ENCODE results near the gene MNAT1. TPM values are rescaled to one million over a fixed set of nuclear protein-coding genes. Genes with fewer than 3 reads are reported as not detected.

The MNAT1 gene
- total RNA-seq, 4 donors from 2014 or later, result 4.2 to 30.3 (median 17.8) TPM

DNA sequence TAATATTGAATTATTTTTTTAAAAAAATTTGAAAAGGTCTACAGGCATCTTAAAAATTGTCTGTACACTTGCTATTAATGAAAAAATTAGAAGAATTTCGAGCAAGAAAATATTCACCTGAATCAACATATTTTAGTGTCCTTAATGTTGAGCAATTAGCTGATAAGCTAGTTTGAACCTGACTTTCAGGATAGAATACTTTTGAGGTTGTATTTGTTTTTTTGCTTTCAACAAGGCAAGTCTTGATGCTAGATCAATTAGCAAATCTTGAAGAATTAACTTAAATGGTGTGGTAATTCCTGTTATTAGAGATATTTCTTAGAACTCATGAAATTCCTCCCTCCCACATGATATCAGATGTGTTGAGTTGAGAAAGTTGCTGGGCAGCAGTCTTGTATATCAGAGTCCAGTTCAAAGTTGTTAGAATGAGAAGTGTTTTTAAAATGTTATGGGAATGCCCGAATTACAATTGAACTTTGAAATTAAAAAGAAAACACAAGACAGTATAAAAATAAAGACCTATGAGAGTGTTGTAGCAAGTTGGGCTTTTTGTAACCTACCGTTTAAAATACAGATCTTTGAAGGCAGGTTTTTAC, 127.1 kb downstream of the MNAT1 start:
- Histone ChIP-seq H3K27me3 (no peaks in the 10 kb centered on the region), H3K27ac (peak overlapping the region in 2 of 4 donors; percentile 1 to 37), H3K4me3 (no peak overlapping the region), H3K4me1 (peaks cover 0 to 15% (median 6%) of the 10 kb centered on the region in 4 donors), H3K9me3 (peaks cover 0 to 2% of the 10 kb centered on the region in 2 donors), H3K36me3 (no peaks in the 10 kb centered on the region)
- TF ChIP-seq POLR2A (IDR thresholded peaks at IDR 0.05), result no peak
- no peak for TF ChIP-seq CTCF (IDR thresholded peaks at IDR 0.05)
- no peak for TF ChIP-seq POLR2AphosphoS5 (IDR thresholded peaks at IDR 0.05)
- no peak for TF ChIP-seq EP300 (IDR thresholded peaks at IDR 0.05; ENCODE audit: low read depth)
- in situ Hi-C loops (cut with MboI; ENCODE audit: low pct_ligation_motif_present in 1 of 4, low pct_unique_long_range_greater_than_20kb in 1 of 4, low sequenced_read_pairs in 3 of 4), result no loop called here
- no peak for DNase-seq
- WGBS, 2 donors (ENCODE audit: low coverage in 1 of 2), result 40 to 44% methylated on average over 3 of the region's 3 CpGs
- intact Hi-C loops (cut with DNase I; ENCODE audit: low total_unique reads), result no loop called here

DNA sequence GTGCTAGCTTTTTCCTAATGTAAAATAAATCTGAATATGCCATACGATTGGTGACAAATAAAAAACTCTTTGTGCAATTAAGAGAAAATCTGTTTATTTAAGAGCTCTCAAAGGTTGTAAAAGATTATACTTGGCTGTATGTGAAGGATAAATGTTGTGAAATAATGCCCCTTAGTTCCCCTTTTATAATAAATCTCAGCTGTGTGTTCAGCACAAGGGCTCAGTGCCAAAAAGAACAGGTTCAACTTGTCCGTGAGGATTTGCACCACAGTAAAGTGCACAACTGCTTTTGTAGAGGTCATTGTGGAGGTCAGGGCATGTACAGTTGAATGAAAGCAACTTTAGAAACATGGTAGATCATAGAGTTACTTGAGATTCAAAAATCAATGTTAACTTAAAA, 127.7 kb downstream of the MNAT1 start:
- Histone ChIP-seq H3K27me3 (no peaks in the 10 kb centered on the region), H3K4me3 (no peak overlapping the region), H3K36me3 (no peaks in the 10 kb centered on the region), H3K9me3 (no peaks in the 10 kb centered on the region), H3K4me1 (peaks cover 0 to 15% (median 6%) of the 10 kb centered on the region in 4 donors), H3K27ac (peak overlapping the region in 2 of 4 donors; percentile 1 to 37)
- 22 to 25% methylated on average over 2 of the region's 2 CpGs for WGBS, 2 donors (ENCODE audit: low coverage in 1 of 2)
- TF ChIP-seq EP300 (IDR thresholded peaks at IDR 0.05; ENCODE audit: low read depth), result no peak
- peak in 2 of 3 donors; percentile 77 to 80 for TF ChIP-seq POLR2AphosphoS5 (IDR thresholded peaks at IDR 0.05)
- DNase-seq, result peak; percentile 82
- in situ Hi-C loops (cut with MboI; ENCODE audit: low pct_ligation_motif_present in 1 of 4, low pct_unique_long_range_greater_than_20kb in 1 of 4, low sequenced_read_pairs in 3 of 4) (no loop called here), intact Hi-C loops (cut with DNase I; ENCODE audit: low total_unique reads) (no loop called here)

DNA sequence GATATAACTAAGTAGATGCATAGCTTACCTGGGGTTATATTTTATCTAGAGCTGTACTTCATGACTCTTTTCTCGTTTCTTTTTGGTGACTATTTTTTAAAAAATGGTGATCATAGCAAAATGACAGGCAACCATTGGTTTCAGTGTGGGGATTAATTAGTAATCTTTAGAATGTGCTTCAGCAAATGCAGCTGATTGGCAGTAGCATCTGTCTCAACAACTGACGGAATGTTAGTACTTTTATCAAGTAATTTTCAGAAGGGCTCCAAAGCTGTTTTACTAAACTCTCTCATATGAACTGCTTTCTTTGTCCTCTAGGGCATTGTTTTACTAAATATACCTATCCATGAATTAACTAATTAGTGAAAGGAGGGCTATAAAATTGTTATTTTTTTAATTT, 128.7 kb downstream of the MNAT1 start:
- Histone ChIP-seq H3K36me3 (no peaks in the 10 kb centered on the region), H3K9me3 (no peaks in the 10 kb centered on the region), H3K4me3 (no peak overlapping the region), H3K27me3 (no peaks in the 10 kb centered on the region), H3K4me1 (peaks cover 0 to 15% (median 6%) of the 10 kb centered on the region in 4 donors), H3K27ac (no peak overlapping the region)
- intact Hi-C loops (cut with DNase I; ENCODE audit: low total_unique reads), result no loop called here
- TF ChIP-seq POLR2AphosphoS5 (IDR thresholded peaks at IDR 0.05) (no peak), EP300 (IDR thresholded peaks at IDR 0.05; ENCODE audit: low read depth) (no peak), POLR2A (IDR thresholded peaks at IDR 0.05) (no peak), CTCF (IDR thresholded peaks at IDR 0.05) (no peak)
- DNase-seq, result no peak
- in situ Hi-C loops (cut with MboI; ENCODE audit: low pct_ligation_motif_present in 1 of 4, low pct_unique_long_range_greater_than_20kb in 1 of 4, low sequenced_read_pairs in 3 of 4), result no loop called here
- WGBS, 2 donors (ENCODE audit: low coverage in 1 of 2), result 97 to 100% methylated on average over 2 of the region's 2 CpGs

DNA sequence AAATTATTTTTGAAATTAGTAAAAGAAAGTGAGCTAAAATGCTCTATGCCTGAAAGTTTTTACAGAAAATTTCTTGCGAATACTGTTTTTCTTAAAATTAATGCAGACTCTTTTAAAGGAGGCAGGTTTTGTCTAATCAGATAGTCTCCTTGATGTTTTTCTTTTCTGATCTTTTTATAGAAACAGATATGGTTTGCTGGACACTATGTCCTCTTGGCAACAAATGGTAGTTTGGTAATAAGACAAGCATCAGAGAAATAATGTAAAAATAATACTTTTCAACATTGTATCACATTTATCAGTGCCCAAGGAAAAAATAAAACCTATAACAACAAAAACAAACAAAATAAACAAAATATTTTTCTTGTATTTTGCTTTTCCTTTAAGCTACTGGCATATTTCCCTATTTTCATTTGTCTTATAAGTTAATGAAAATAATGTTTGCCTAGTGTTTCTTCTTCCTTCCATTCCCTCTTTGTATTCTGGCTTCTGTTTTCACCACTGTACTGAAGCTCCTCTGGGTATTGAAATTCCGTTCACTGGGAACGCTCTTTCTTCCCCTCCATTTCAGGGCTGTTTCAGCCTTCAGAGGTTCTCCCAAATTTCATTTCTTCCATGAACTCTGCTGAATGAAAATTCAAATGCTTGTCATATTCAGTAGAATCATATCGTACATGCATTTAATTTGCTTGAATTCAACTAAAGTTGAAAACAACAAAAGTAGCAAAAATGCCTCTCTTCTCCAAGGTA, 131.0 kb downstream of the MNAT1 start:
- Histone ChIP-seq H3K4me1 (peaks cover 0 to 15% (median 6%) of the 10 kb centered on the region in 4 donors), H3K27me3 (no peaks in the 10 kb centered on the region), H3K27ac (no peak overlapping the region), H3K36me3 (no peaks in the 10 kb centered on the region), H3K4me3 (no peak overlapping the region), H3K9me3 (no peaks in the 10 kb centered on the region)
- TF ChIP-seq POLR2AphosphoS5 (IDR thresholded peaks at IDR 0.05) (no peak), EP300 (IDR thresholded peaks at IDR 0.05; ENCODE audit: low read depth) (no peak), POLR2A (IDR thresholded peaks at IDR 0.05) (no peak), CTCF (IDR thresholded peaks at IDR 0.05) (no peak)
- in situ Hi-C loops (cut with MboI; ENCODE audit: low pct_ligation_motif_present in 1 of 4, low pct_unique_long_range_greater_than_20kb in 1 of 4, low sequenced_read_pairs in 3 of 4), result no loop called here
- WGBS, 2 donors (ENCODE audit: low coverage in 1 of 2), result 86 to 96% methylated on average over 4 of the region's 4 CpGs
- intact Hi-C loops (cut with DNase I; ENCODE audit: low total_unique reads), result no loop called here
- no peak for DNase-seq

All from transverse colon (tissue), 4 donors.